HEK293 (cell line): ENCODE results near the gene THAP4.

Experiments
- CTCF ChIA-PET: fragments of 350-600 bp; formaldehyde crosslinking; extraction: SDS; loops from one replicate; lab custom pipeline; 2021; ENCODE audit warnings: antibody characterized with exemption; lab: Yijun Ruan, JAX
- POLR2A ChIA-PET: fragments of 300-600 bp; formaldehyde crosslinking; extraction: SDS; loops from one replicate; lab custom pipeline; 2020; ENCODE audit warnings: antibody characterized with exemption, inconsistent platforms; lab: Yijun Ruan, JAX
- H3K27ac ChIP-seq: fragments of 200-500 bp; sonication (Bioruptor generic); 2 replicates; pipeline ENCODE4 v1.5.1; 2014; ENCODE audit warnings: low read depth, low read length, control low read depth, inconsistent platforms; ENCODE audit errors: extremely low read depth
- H3K36me3 ChIP-seq, 2 experiments: fragments of 200-500 bp in 1 of 2; sonication (Bioruptor generic) in 1 of 2; 1 replicate in 1 of 2; 2 replicates in 1 of 2; pipeline ENCODE4 v1.5.1; 2014 to 2017; ENCODE audit warnings: inconsistent platforms in 2 of 2, low read length in 2 of 2; ENCODE audit not compliant: control insufficient read depth in 2 of 2, insufficient read depth in 1 of 2
- H3K4me1 ChIP-seq: fragments of 200-500 bp; sonication (Bioruptor generic); 2 replicates; pipeline ENCODE4 v1.5.1; 2014; ENCODE audit warnings: mild to moderate bottlenecking, low read length, inconsistent platforms; ENCODE audit not compliant: control insufficient read depth, insufficient read depth
- H3K4me3 ChIP-seq: 2 replicates; pipeline ENCODE4 v1.5.1; 2011; ENCODE audit warnings: low read depth, mild to moderate bottlenecking, control low read depth, low read length, moderate library complexity
- H3K9me3 ChIP-seq: fragments of 200-500 bp; sonication (Bioruptor generic); 2 replicates; pipeline ENCODE4 v1.5.1; 2014; ENCODE audit warnings: low read depth, low read length, inconsistent platforms; ENCODE audit not compliant: control insufficient read depth, insufficient read depth
- BCL11B ChIP-seq: fragments of 450-650 bp; formaldehyde crosslinking; IDR thresholded peaks from 2 replicates; pipeline ENCODE4 v1.5.1; 2016; ENCODE audit warnings: low read depth, missing biosample characterization, missing genetic modification characterization
- HIC1 ChIP-seq: fragments of 450-650 bp; formaldehyde crosslinking; IDR thresholded peaks from 2 replicates; pipeline ENCODE4 v1.5.1; 2016; ENCODE audit warnings: missing biosample characterization, missing genetic modification characterization
- IKZF3 ChIP-seq: fragments of 450-650 bp; IDR thresholded peaks from 2 replicates; pipeline ENCODE4 v1.5.0; 2018; ENCODE audit warnings: missing biosample characterization, mild to moderate bottlenecking, missing genetic modification characterization, moderate library complexity
- KLF17 ChIP-seq: fragments of 450-650 bp; formaldehyde crosslinking; IDR thresholded peaks from 2 replicates; pipeline ENCODE4 v1.5.1; 2016; ENCODE audit warnings: missing biosample characterization, missing genetic modification characterization
- PATZ1 ChIP-seq: fragments of 450-650 bp; formaldehyde crosslinking; IDR thresholded peaks from 2 replicates; pipeline ENCODE4 v1.5.1; 2016; ENCODE audit warnings: missing biosample characterization, missing genetic modification characterization
- PRDM2 ChIP-seq: fragments of 450-650 bp; formaldehyde crosslinking; IDR thresholded peaks from 2 replicates; pipeline ENCODE4 v1.5.1; 2016; ENCODE audit warnings: missing biosample characterization, missing genetic modification characterization, borderline replicate concordance
- PRDM6 ChIP-seq: fragments of 450-650 bp; formaldehyde crosslinking; IDR thresholded peaks from 2 replicates; pipeline ENCODE4 v1.5.1; 2017; ENCODE audit warnings: missing biosample characterization, missing genetic modification characterization
- ZFP41 ChIP-seq: fragments of 450-650 bp; formaldehyde crosslinking; IDR thresholded peaks from 2 replicates; pipeline ENCODE4 v1.5.1; 2016; ENCODE audit warnings: missing biosample characterization, missing genetic modification characterization, borderline replicate concordance
- ZNF362 ChIP-seq: fragments of 450-650 bp; formaldehyde crosslinking; IDR thresholded peaks from 2 replicates; pipeline ENCODE4 v1.5.1; 2016; ENCODE audit warnings: missing biosample characterization, missing genetic modification characterization
- ZNF518A ChIP-seq: fragments of 450-650 bp; formaldehyde crosslinking; conservative IDR thresholded peaks from 2 replicates; pipeline ENCODE4 v1.5.1; 2016; ENCODE audit warnings: low read depth, missing biosample characterization, missing genetic modification characterization
- ZNF521 ChIP-seq: fragments of 450-650 bp; formaldehyde crosslinking; IDR thresholded peaks from 2 replicates; pipeline ENCODE4 v1.5.1; 2017; ENCODE audit warnings: missing biosample characterization, mild to moderate bottlenecking, missing genetic modification characterization
- ZNF76 ChIP-seq: fragments of 450-650 bp; formaldehyde crosslinking; IDR thresholded peaks from 2 replicates; pipeline ENCODE4; 2016; ENCODE audit warnings: low read depth, missing biosample characterization, missing genetic modification characterization, borderline replicate concordance
- ZSCAN18 ChIP-seq: fragments of 450-650 bp; formaldehyde crosslinking; IDR thresholded peaks from 2 replicates; pipeline ENCODE4 v1.5.1; 2016; ENCODE audit warnings: missing biosample characterization, missing genetic modification characterization

Gene THAP4

GRCh38 chr2:241554610-241555322, 82.2 kb downstream of the THAP4 start (continued):
- TF ChIP-seq ZNF518A (tag by site-specific recombination) (no peak), IKZF3 (no peak), KLF17 (tag by site-specific recombination) (no peak), ZNF521 (tag by site-specific recombination) (no peak), ZSCAN18 (tag by site-specific recombination) (no peak), BCL11B (tag by site-specific recombination) (no peak), ZNF76 (tag by site-specific recombination) (no peak), HIC1 (no peak), PRDM6 (no peak)

GRCh38 chr2:241553981-241554380, 83.0 kb downstream of the THAP4 start:
- peaks cover 5% of the 10 kb centered on the region; the same call in 1 of the 2 replicates for H3K4me1 ChIP-seq
- ChIA-PET POLR2A (no interaction called here), CTCF (no interaction called here)
- H3K27ac ChIP-seq: no peak overlapping the region
- H3K36me3 ChIP-seq: no peaks in the 10 kb centered on the region
- H3K9me3 ChIP-seq: no peaks in the 10 kb centered on the region; the same call in 1 of the 2 replicates
- H3K4me3 ChIP-seq: no peak overlapping the region
- TF ChIP-seq ZFP41 (no peak), PATZ1 (tag by site-specific recombination) (no peak), ZNF362 (tag by site-specific recombination) (no peak), PRDM2 (tag by site-specific recombination) (no peak)
